Endodermal cell (in vitro differentiated cells): ENCODE measurements around the gene SLC2A4. TPM values are rescaled to one million over a fixed set of nuclear protein-coding genes. Genes with fewer than 3 reads are reported as not detected.

Source experiments
- DNase-seq: peaks from one replicate; pipeline ENCODE4 v3.0.0-alpha.2; 2017
- H3K27ac ChIP-seq: 2 replicates; pipeline ENCODE4 v1.5.1; 2013; ENCODE audit warnings: mild to moderate bottlenecking, low read depth, low read length, moderate library complexity
- H3K27me3 ChIP-seq: 2 replicates; pipeline ENCODE4 v1.6.1; 2013; ENCODE audit warnings: mild to moderate bottlenecking, low read length, moderate library complexity; ENCODE audit not compliant: insufficient read depth, control insufficient read depth, poor library complexity, severe bottlenecking
- H3K36me3 ChIP-seq: 2 replicates; pipeline ENCODE4 v1.7.0; 2013; ENCODE audit warnings: mild to moderate bottlenecking, low read length, moderate library complexity; ENCODE audit not compliant: control insufficient read depth, insufficient read depth
- H3K4me1 ChIP-seq: one replicate; pipeline ENCODE4 v1.7.0; 2013; ENCODE audit warnings: low read length; ENCODE audit not compliant: control insufficient read depth, insufficient read depth
- H3K4me3 ChIP-seq: 2 replicates; pipeline ENCODE4 v1.5.1; 2013; ENCODE audit warnings: mild to moderate bottlenecking, low read length, moderate library complexity
- H3K9ac ChIP-seq: 2 replicates; pipeline ENCODE4 v1.6.1; 2013; ENCODE audit warnings: mild to moderate bottlenecking, low read length, moderate library complexity; ENCODE audit not compliant: poor library complexity, severe bottlenecking; ENCODE audit errors: extremely low read depth
- H3K9me3 ChIP-seq: 2 replicates; pipeline ENCODE4 v1.6.1; 2013; ENCODE audit warnings: mild to moderate bottlenecking, low read length, moderate library complexity; ENCODE audit not compliant: control insufficient read depth
- H3K27ac Mint-ChIP-seq: 2 replicates; pipeline ENCODE4 v1.8.0; 2020; ENCODE audit warnings: mixed read lengths
- H3K27me3 Mint-ChIP-seq: 2 replicates; pipeline ENCODE4 v1.8.0; 2021; ENCODE audit warnings: mild to moderate bottlenecking, mixed read lengths; ENCODE audit not compliant: insufficient read depth
- H3K36me3 Mint-ChIP-seq: 2 replicates; pipeline ENCODE4 v1.8.0; 2020; ENCODE audit warnings: low read depth, mixed read lengths
- H3K4me1 Mint-ChIP-seq: 2 replicates; pipeline ENCODE4 v1.8.0; 2020; ENCODE audit warnings: mixed read lengths
- H3K4me3 Mint-ChIP-seq: 2 replicates; pipeline ENCODE4 v1.8.0; 2020; ENCODE audit warnings: mild to moderate bottlenecking, moderate library complexity, mixed read lengths
- H3K9me3 Mint-ChIP-seq: 2 replicates; pipeline ENCODE4 v1.8.0; 2020; ENCODE audit warnings: mild to moderate bottlenecking, mixed read lengths
- CTCF ChIP-seq: fragments of 200-600 bp; sonication (generic); conservative IDR thresholded peaks from 2 replicates; pipeline ENCODE4 v1.5.0; 2021; ENCODE audit warnings: antibody characterized with exemption, mild to moderate bottlenecking
- WGBS, 2 experiments: methylation state at CpG; one replicate each; pipeline versions ENCODE4 v1.1.5 to v1.1.7; 2013; ENCODE audit warnings: missing lambda C conversion rate in 2 of 2, mixed read lengths in 1 of 2; ENCODE audit not compliant: insufficient coverage in 1 of 2, insufficient read length in 1 of 2; 5-methylcytosine and 5-hydroxymethylcytosine counted together
- total RNA-seq, 2 donors: library from RNA; stranded (reverse); fragmentation: NEBNext Ultra II Directional in 1 of 2; extraction: Animal tissue kit (Norgen Biotek cat#: 25700) in 1 of 2; gene quantifications; 2 replicates in 1 of 2; 3 replicates in 1 of 2; pipeline ENCODE4 v1.2.1, GENCODE V29; 2021

SLC2A4 gene
- total RNA-seq, 2 donors from 2014 or later, result 2.2 to 5.4 TPM

GRCh38 chr17:7234083-7234951, 47.2 kb upstream of the SLC2A4 start, which contains the start of gene DVL2:
TSS of gene DVL2 (minus strand) at chr17:7234517. CDS start at chr17:7234262, 255 bp downstream.
- Histone ChIP-seq H3K9me3 (no peaks in the 10 kb centered on the region), H3K9ac (peak within 1 kb of the TSS; percentile 88), H3K27ac (peak within 1 kb of the TSS; percentile 81), H3K36me3 (peaks cover 47% of the 10 kb centered on the region), H3K27me3 (no peaks in the 10 kb centered on the region), H3K4me1 (peaks cover 5% of the 10 kb centered on the region), H3K4me3 (peak within 1 kb of the TSS; percentile 99)
- WGBS, 2 experiments, result 2 to 6% methylated on average over 17 to 72 of the region's 72 CpGs
- peak; percentile 99 for DNase-seq
- no peak for TF ChIP-seq CTCF
- Mint-ChIP-seq H3K4me1 (peaks cover 35% of the 10 kb centered on the region), H3K36me3 (peaks cover 53% of the 10 kb centered on the region), H3K27ac (peak within 1 kb of the TSS; percentile 94), H3K4me3 (peak within 1 kb of the TSS; percentile 88), H3K9me3 (no peaks in the 10 kb centered on the region), H3K27me3 (no peaks in the 10 kb centered on the region)

DNA sequence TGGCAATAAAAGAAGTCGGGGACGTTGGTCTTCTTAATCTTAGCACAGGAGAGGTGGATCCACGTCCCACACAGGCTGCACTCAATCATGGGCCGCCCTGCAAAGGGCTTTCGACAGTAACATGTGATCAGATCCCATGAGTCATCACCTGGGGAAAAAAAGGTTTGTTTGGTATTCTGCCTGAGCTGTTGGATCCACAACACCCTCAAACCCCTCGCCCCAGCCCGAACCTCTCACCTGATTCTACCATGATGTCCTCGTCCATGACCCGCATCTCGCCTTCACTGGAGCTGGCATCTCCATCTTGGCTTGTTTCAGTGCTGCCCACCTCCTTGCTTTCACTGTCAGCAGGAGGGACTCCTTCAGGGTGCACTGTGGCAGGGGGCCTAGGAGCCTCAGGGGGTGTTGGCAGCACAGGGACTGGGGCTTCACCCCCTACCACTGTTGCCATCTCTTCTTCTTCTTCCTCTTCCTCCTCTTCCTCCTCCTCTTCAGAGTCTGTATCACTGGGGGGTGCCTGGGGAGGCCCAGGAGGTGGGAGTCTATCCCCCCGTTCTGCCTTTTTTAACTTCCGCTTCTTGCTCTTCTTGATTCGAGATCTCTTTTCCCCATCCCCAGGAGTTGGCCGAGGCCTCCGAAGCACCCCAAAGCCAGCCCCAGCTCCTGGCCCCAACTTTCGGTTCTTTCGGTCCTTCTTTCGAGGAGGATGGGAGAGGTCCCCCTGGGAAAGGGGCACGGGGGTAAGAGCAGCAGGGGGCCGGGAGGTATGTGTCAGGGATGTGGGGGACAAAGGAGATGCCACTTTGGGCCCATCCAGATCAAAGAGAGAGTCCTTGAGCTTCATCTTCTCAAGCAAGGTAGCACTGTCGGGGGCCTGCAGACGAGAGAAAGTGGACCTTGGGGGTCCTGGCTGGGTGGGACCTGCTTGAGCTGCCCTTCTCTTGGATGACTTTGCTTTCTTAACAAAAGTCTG, 45.5 kb upstream of the SLC2A4 start:
- H3K4me1 ChIP-seq, result peaks cover 5% of the 10 kb centered on the region
- no peaks in the 10 kb centered on the region for H3K9me3 ChIP-seq
- DNase-seq, result no peak
- peak overlapping the region; percentile 99 for H3K4me3 ChIP-seq
- WGBS, 2 experiments, result 89 to 92% methylated on average over 15 to 22 of the region's 22 CpGs
- H3K36me3 ChIP-seq, result peaks cover 39% of the 10 kb centered on the region
- Mint-ChIP-seq H3K9me3 (no peaks in the 10 kb centered on the region), H3K36me3 (peaks cover 45% of the 10 kb centered on the region), H3K27ac (peak overlapping the region; percentile 94), H3K4me3 (peak overlapping the region; percentile 100), H3K4me1 (peaks cover 46% of the 10 kb centered on the region), H3K27me3 (no peaks in the 10 kb centered on the region)
- no peaks in the 10 kb centered on the region for H3K27me3 ChIP-seq
- peak overlapping the region; percentile 20 for H3K9ac ChIP-seq
- H3K27ac ChIP-seq, result no peak overlapping the region
- no peak for TF ChIP-seq CTCF

GRCh38 chr17:7236808-7237207, 44.7 kb upstream of the SLC2A4 start:
- Mint-ChIP-seq H3K4me1 (peaks cover 50% of the 10 kb centered on the region), H3K27ac (peak overlapping the region; percentile 75), H3K27me3 (no peaks in the 10 kb centered on the region), H3K36me3 (peaks cover 48% of the 10 kb centered on the region), H3K9me3 (no peaks in the 10 kb centered on the region), H3K4me3 (peak overlapping the region; percentile 100)
- no peaks in the 10 kb centered on the region for H3K9me3 ChIP-seq
- no peak overlapping the region for H3K9ac ChIP-seq
- DNase-seq, result no peak
- H3K4me3 ChIP-seq, result peak overlapping the region; percentile 77
- no peak overlapping the region for H3K27ac ChIP-seq
- 91 to 95% methylated on average over 4 to 6 of the region's 6 CpGs for WGBS, 2 experiments
- H3K27me3 ChIP-seq, result no peaks in the 10 kb centered on the region
- peaks cover 5% of the 10 kb centered on the region for H3K4me1 ChIP-seq
- peaks cover 39% of the 10 kb centered on the region for H3K36me3 ChIP-seq
- no peak for TF ChIP-seq CTCF
